OCI-LY3 (cell line): ENCODE results near the gene CCL15.

ENCODE experiments used
- H2AFZ ChIP-seq: fragments of 200-600, 300-600 bp; shearing (Covaris generic); 2 replicates; pipeline ENCODE4 v1.6.0; 2014; ENCODE audit warnings: antibody characterized with exemption, low read depth, low read length
- H3K27ac ChIP-seq: fragments of 200-600, 300-600 bp; sonication (generic); 2 replicates; pipeline ENCODE4 v1.5.1; 2014; ENCODE audit warnings: mild to moderate bottlenecking, low read length, moderate library complexity, mixed read lengths
- H3K27me3 ChIP-seq: fragments of 200-600, 300-600 bp; sonication (generic); 2 replicates; pipeline ENCODE4 v1.6.1; 2014; ENCODE audit warnings: low read depth, low read length, mixed read lengths
- H3K36me3 ChIP-seq: fragments of 200-600, 300-600 bp; sonication (generic); replicated peaks from 2 replicates; pipeline ENCODE3; 2014; ENCODE audit warnings: low read depth, low read length, mixed read lengths
- H3K4me1 ChIP-seq: fragments of 300-600, 200-600 bp; sonication (generic); 2 replicates; pipeline ENCODE4 v1.6.1; 2014; ENCODE audit warnings: low read length, mixed read lengths
- H3K4me2 ChIP-seq: fragments of 200-600, 300-600 bp; sonication (generic); 2 replicates; pipeline ENCODE4 v1.6.1; 2014; ENCODE audit warnings: low read length, mixed read lengths
- H3K4me3 ChIP-seq: fragments of 300-600, 200-600 bp; sonication (generic); 2 replicates; pipeline ENCODE4 v1.5.1; 2014; ENCODE audit warnings: antibody characterized with exemption, mild to moderate bottlenecking, low read length, moderate library complexity
- H3K79me2 ChIP-seq: fragments of 300-600, 200-600 bp; shearing (Covaris generic); 2 replicates; pipeline ENCODE4 v1.6.1; 2014; ENCODE audit warnings: mild to moderate bottlenecking, low read length, mixed read lengths
- H3K9ac ChIP-seq: fragments of 300-600, 200-600 bp; shearing (Covaris generic); 2 replicates; pipeline ENCODE4 v1.6.0; 2014; ENCODE audit warnings: mild to moderate bottlenecking, low read length, moderate library complexity
- H3K9me3 ChIP-seq: fragments of 200-600, 300-600 bp; shearing (Covaris generic); 2 replicates; pipeline ENCODE4 v1.6.1; 2014; ENCODE audit warnings: low read length, mixed read lengths; ENCODE audit not compliant: insufficient read depth
- H4K20me1 ChIP-seq: fragments of 200-600, 300-600 bp; sonication (generic); 2 replicates; pipeline ENCODE4 v1.6.1; 2016; ENCODE audit warnings: low read length, mixed read lengths; ENCODE audit not compliant: insufficient read depth
- CTCF ChIP-seq: fragments of 200-600, 300-600 bp; sonication (generic); IDR thresholded peaks from 2 replicates; pipeline ENCODE4 v1.5.1; 2014; ENCODE audit warnings: antibody characterized with exemption, low read length, low read depth
- EZH2phosphoT487 ChIP-seq: fragments of 200-600 bp; shearing (Covaris generic); IDR thresholded peaks from 2 replicates; pipeline ENCODE4 v1.6.1; 2018; ENCODE audit warnings: antibody characterized with exemption, mixed run types, low read depth

The CCL15 gene

GRCh38 chr17:36011201-36011600 is 9.8 kb upstream of the CCL15 start:
- H3K9me3 ChIP-seq, result no peaks in the 10 kb centered on the region
- H3K4me1 ChIP-seq, result peaks cover 21% of the 10 kb centered on the region
- H2AFZ ChIP-seq, result no peak overlapping the region
- no peak overlapping the region for H3K4me3 ChIP-seq
- H3K4me2 ChIP-seq, result no peak overlapping the region
- no peaks in the 10 kb centered on the region for H3K36me3 ChIP-seq
- H3K27me3 ChIP-seq, result peaks cover 3% of the 10 kb centered on the region; the same call in 1 of the 2 replicates
- no peak overlapping the region for H3K9ac ChIP-seq
- no peak overlapping the region for H3K27ac ChIP-seq
- H4K20me1 ChIP-seq, result no peaks in the 10 kb centered on the region
- no peaks in the 10 kb centered on the region for H3K79me2 ChIP-seq
- TF ChIP-seq EZH2phosphoT487 (no peak), CTCF (no peak)

DNA sequence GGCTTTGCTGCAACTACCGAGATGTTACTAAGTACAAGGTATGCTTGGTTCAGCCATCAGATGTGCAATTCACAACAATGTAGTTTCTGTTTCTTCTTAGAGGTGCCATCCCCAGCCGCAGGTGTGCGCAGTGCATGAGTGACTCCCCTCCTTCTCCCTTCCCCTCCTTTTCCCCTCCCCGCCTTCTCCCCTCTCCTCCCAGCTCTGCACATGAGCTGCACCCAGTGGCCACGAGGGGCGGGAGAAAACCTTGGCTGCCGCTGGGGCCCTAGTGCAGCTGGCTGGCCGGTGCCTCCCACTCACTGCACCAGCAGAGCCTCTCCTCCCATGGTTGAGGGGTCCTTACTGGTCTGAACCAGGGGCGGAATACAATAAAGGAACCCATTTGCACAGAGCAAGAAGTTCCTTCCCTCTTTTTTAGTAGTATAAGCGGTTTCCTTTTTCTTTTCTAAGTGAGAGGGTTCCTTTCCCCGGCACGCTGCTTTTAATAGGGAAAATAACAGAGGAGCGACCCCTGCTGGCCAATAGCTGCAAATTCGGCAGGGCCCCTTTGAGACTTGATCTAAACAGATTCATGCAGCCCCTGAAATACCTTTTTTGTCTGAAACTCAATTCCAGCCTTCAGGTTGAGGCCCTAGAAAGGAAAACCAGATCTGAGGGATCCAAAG is 7.8 kb upstream of the CCL15 start:
- TF ChIP-seq EZH2phosphoT487, result no peak
- TF ChIP-seq CTCF, result peak; percentile 83
- H3K4me2 ChIP-seq, result peak overlapping the region; percentile 57
- 0 out of 2 replicates have a peak, but pooled peaks cover 3% of the 10 kb centered on the region for H3K27me3 ChIP-seq
- no peaks in the 10 kb centered on the region for H3K79me2 ChIP-seq
- H2AFZ ChIP-seq, result peak overlapping the region; percentile 27; the same call in 1 of the 2 replicates
- peak overlapping the region; percentile 56 for H3K4me3 ChIP-seq
- H3K9me3 ChIP-seq, result no peaks in the 10 kb centered on the region
- H3K9ac ChIP-seq, result peak overlapping the region; percentile 0; the same call in 1 of the 2 replicates
- no peaks in the 10 kb centered on the region for H3K36me3 ChIP-seq
- peaks cover 31% of the 10 kb centered on the region for H3K4me1 ChIP-seq
- H3K27ac ChIP-seq, result no peak overlapping the region; the same call in 1 of the 2 replicates
- no peaks in the 10 kb centered on the region for H4K20me1 ChIP-seq

GRCh38 chr17:36004594-36005108 is 3.3 kb upstream of the CCL15 start:
- Histone ChIP-seq H3K27me3 (peaks cover 17% of the 10 kb centered on the region), H3K36me3 (no peaks in the 10 kb centered on the region), H4K20me1 (no peaks in the 10 kb centered on the region), H2AFZ (no peak overlapping the region; the same call in 1 of the 2 replicates), H3K27ac (no peak overlapping the region), H3K4me2 (peak overlapping the region; percentile 32), H3K9ac (no peak overlapping the region), H3K79me2 (no peaks in the 10 kb centered on the region), H3K4me3 (no peak overlapping the region), H3K4me1 (peaks cover 60% of the 10 kb centered on the region), H3K9me3 (no peaks in the 10 kb centered on the region)
- TF ChIP-seq EZH2phosphoT487 (no peak), CTCF (no peak)

GRCh38 chr17:36002631-36003030 is 1.3 kb upstream of the CCL15 start:
- Histone ChIP-seq H3K4me1 (peaks cover 62% of the 10 kb centered on the region), H3K27me3 (peaks cover 36% of the 10 kb centered on the region), H3K4me2 (peak overlapping the region; percentile 42), H3K4me3 (0 out of 2 replicates have a peak overlapping the region, but pooled peaks have one; percentile 1), H3K9me3 (no peaks in the 10 kb centered on the region), H3K79me2 (no peaks in the 10 kb centered on the region), H3K9ac (no peak overlapping the region), H3K27ac (no peak overlapping the region), H4K20me1 (no peaks in the 10 kb centered on the region), H3K36me3 (no peaks in the 10 kb centered on the region), H2AFZ (no peak overlapping the region)
- 0 out of 2 replicates have a peak, but pooled peaks have one; percentile 11 for TF ChIP-seq CTCF
- TF ChIP-seq EZH2phosphoT487, result no peak
